Left ventricle myocardium inferior (tissue), 1 donor: Measurements from ENCODE around the gene SLIT1. TPM values are rescaled to one million over a fixed set of nuclear protein-coding genes. Genes with fewer than 3 reads are reported as not detected.

Experiments used
- DNase-seq: peaks from one replicate; pipeline ENCODE4 v3.0.0-alpha.2; 2020
- H3K27ac ChIP-seq: fragments of 200-600 bp; replicated peaks from 2 replicates; pipeline ENCODE4 v1.8.0; 2021
- H3K27me3 ChIP-seq: fragments of 200-600 bp; 2 replicates; pipeline ENCODE4 v1.8.0; 2021; ENCODE audit warnings: low read depth
- H3K36me3 ChIP-seq: fragments of 200-600 bp; 2 replicates; pipeline ENCODE4 v1.8.0; 2021
- H3K4me1 ChIP-seq: fragments of 200-600 bp; 2 replicates; pipeline ENCODE4 v1.8.0; 2021
- H3K4me3 ChIP-seq: fragments of 200-600 bp; 2 replicates; pipeline ENCODE4 v1.8.0; 2021; ENCODE audit warnings: mild to moderate bottlenecking, moderate library complexity
- H3K9me3 ChIP-seq: fragments of 200-600 bp; replicated peaks from 2 replicates; pipeline ENCODE4 v1.8.0; 2021
- CTCF ChIP-seq: fragments of 200-600 bp; IDR thresholded peaks from 2 replicates; pipeline ENCODE4 v1.8.0; 2021; ENCODE audit warnings: antibody characterized with exemption, mild to moderate bottlenecking, borderline replicate concordance
- intact Hi-C: fragments of 100-400 bp; cut with micrococcal nuclease; formaldehyde crosslinking; loops from one replicate; pipeline ENCODE4 v1.11.0; 2022
- total RNA-seq: library from RNA; stranded (reverse); fragmentation: NEBNext Ultra II Directional; extraction: Animal tissue kit (Norgen Biotek cat#: 25700); gene quantifications from one replicate; pipeline ENCODE4 v1.2.1, GENCODE V29; 2021
- donor health status: DM: no; HTN: yes; CAD: no; lungs with severe emphysema.

SLIT1 gene
- total RNA-seq, 1 donor from 2014 or later: 0.08 TPM

- H3K27ac ChIP-seq: no peak overlapping the region
- no peak for TF ChIP-seq CTCF
- intact Hi-C loops: no loop called here
- H3K4me1 ChIP-seq: peaks cover 23% of the 10 kb centered on the region
- H3K27me3 ChIP-seq: no peaks in the 10 kb centered on the region
- no peak for DNase-seq
- no peak overlapping the region for H3K4me3 ChIP-seq
- H3K36me3 ChIP-seq: no peaks in the 10 kb centered on the region
- H3K9me3 ChIP-seq: no peaks in the 10 kb centered on the region
These were observed 168.9 kb downstream of the SLIT1 start for GRCh38 chr10:97016728-97017473.

GRCh38 chr10:97015240-97015639, 170.5 kb downstream of the SLIT1 start:
- no peak for TF ChIP-seq CTCF
- Histone ChIP-seq H3K4me1 (peaks cover 11% of the 10 kb centered on the region), H3K36me3 (no peaks in the 10 kb centered on the region), H3K4me3 (no peak overlapping the region), H3K27me3 (no peaks in the 10 kb centered on the region), H3K9me3 (no peaks in the 10 kb centered on the region), H3K27ac (no peak overlapping the region)
- DNase-seq: no peak
- intact Hi-C loops: no loop called here

GRCh38 chr10:97013983-97014382, 171.8 kb downstream of the SLIT1 start:
- H3K4me3 ChIP-seq: no peak overlapping the region
- no peak overlapping the region for H3K27ac ChIP-seq
- intact Hi-C loops: no loop called here
- H3K9me3 ChIP-seq: peaks cover 9% of the 10 kb centered on the region
- no peak for TF ChIP-seq CTCF
- peaks cover 7% of the 10 kb centered on the region for H3K4me1 ChIP-seq
- no peaks in the 10 kb centered on the region for H3K36me3 ChIP-seq
- no peak for DNase-seq
- H3K27me3 ChIP-seq: no peaks in the 10 kb centered on the region

- Histone ChIP-seq H3K4me3 (no peak overlapping the region), H3K27ac (no peak overlapping the region), H3K4me1 (peaks cover 7% of the 10 kb centered on the region), H3K36me3 (no peaks in the 10 kb centered on the region), H3K9me3 (peaks cover 11% of the 10 kb centered on the region), H3K27me3 (no peaks in the 10 kb centered on the region)
- intact Hi-C loops: no loop called here
- TF ChIP-seq CTCF: no peak
- DNase-seq: no peak
These were observed 172.2 kb downstream of the SLIT1 start for GRCh38 chr10:97013568-97013967.

- TF ChIP-seq CTCF: no peak
- intact Hi-C loops: no loop called here
- H3K4me1 ChIP-seq: peaks cover 7% of the 10 kb centered on the region
- H3K36me3 ChIP-seq: no peaks in the 10 kb centered on the region
- no peak overlapping the region for H3K27ac ChIP-seq
- H3K9me3 ChIP-seq: peaks cover 22% of the 10 kb centered on the region
- no peaks in the 10 kb centered on the region for H3K27me3 ChIP-seq
- DNase-seq: no peak
- H3K4me3 ChIP-seq: no peak overlapping the region
These were observed 173.3 kb downstream of the SLIT1 start for GRCh38 chr10:97012470-97012869.
